Fibroblast of pulmonary artery (primary cell): ENCODE results near the gene COA7.

ENCODE experiments used
- DNase-seq: peaks from one replicate; pipeline ENCODE4 v3.0.0-alpha.2; 2010; ENCODE audit warnings: low read depth
- H3K4me3 ChIP-seq: replicated peaks from 2 replicates; pipeline ENCODE4 v1.5.1; 2011; ENCODE audit warnings: low read depth, mild to moderate bottlenecking, control low read depth, low read length, moderate library complexity
- CTCF ChIP-seq: IDR thresholded peaks from 2 replicates; pipeline ENCODE4 v1.5.1; 2011; ENCODE audit warnings: mild to moderate bottlenecking, control low read depth, low read length, inconsistent platforms; ENCODE audit errors: missing control alignments

Gene COA7

GRCh38 chr1:52654063-52654462 lies 44.1 kb downstream of the COA7 start:
- H3K4me3 ChIP-seq, result no peak overlapping the region
- DNase-seq, result no peak
- no peak for TF ChIP-seq CTCF

GRCh38 chr1:52653207-52653849 lies 44.8 kb downstream of the COA7 start:
- no peak for TF ChIP-seq CTCF
- no peak for DNase-seq

GRCh38 chr1:52651904-52652303 lies 46.2 kb downstream of the COA7 start:
- no peak overlapping the region for H3K4me3 ChIP-seq
- DNase-seq, result no peak
- no peak for TF ChIP-seq CTCF

More at GRCh38 chr1:52653207-52653849, 44.8 kb downstream of the COA7 start:
- no peak overlapping the region for H3K4me3 ChIP-seq

- no peak for TF ChIP-seq CTCF
- no peak for DNase-seq
- H3K4me3 ChIP-seq, result no peak overlapping the region
These were observed 52.9 kb downstream of the COA7 start for GRCh38 chr1:52645261-52645660.

GRCh38 chr1:52641307-52641706 lies 56.8 kb downstream of the COA7 start:
- no peak overlapping the region for H3K4me3 ChIP-seq
- no peak for TF ChIP-seq CTCF
- no peak for DNase-seq

GRCh38 chr1:52640697-52641096 lies 57.5 kb downstream of the COA7 start:
- DNase-seq, result no peak
- TF ChIP-seq CTCF, result no peak
- no peak overlapping the region for H3K4me3 ChIP-seq

- no peak overlapping the region for H3K4me3 ChIP-seq
- TF ChIP-seq CTCF, result no peak
- DNase-seq, result no peak
These were observed 60.2 kb downstream of the COA7 start for GRCh38 chr1:52637946-52638345.
